Bronchial epithelial cell (primary cell): ENCODE results near the gene STK38L. TPM values are rescaled to one million over a fixed set of nuclear protein-coding genes. Genes with fewer than 3 reads are reported as not detected.

Experiments
- DNase-seq: peaks from one replicate; pipeline ENCODE4 v3.0.0-alpha.2; 2010; ENCODE audit warnings: low read depth
- FAIRE-seq: peaks from 2 replicates; lab custom pipeline; 2011; peaks lifted over from hg19 to GRCh38; lab: Jason Lieb, UNC
- H3K27me3 ChIP-seq: 2 replicates; pipeline ENCODE4 v1.5.1; 2011; ENCODE audit warnings: low read length; ENCODE audit not compliant: control insufficient read depth, insufficient read depth
- H3K36me3 ChIP-seq: 2 replicates; pipeline ENCODE4 v1.5.1; 2011; ENCODE audit warnings: low read length; ENCODE audit not compliant: control insufficient read depth, insufficient read depth
- H3K4me3 ChIP-seq: 2 replicates; pipeline ENCODE4 v1.5.1; 2011; ENCODE audit warnings: mild to moderate bottlenecking, low read depth, low read length, control low read depth
- CTCF ChIP-seq: IDR thresholded peaks from 2 replicates; pipeline ENCODE4 v1.5.1; 2011; ENCODE audit warnings: mild to moderate bottlenecking, moderate library complexity, low read length, control low read depth, inconsistent platforms; ENCODE audit not compliant: insufficient read depth, severe bottlenecking
- total RNA-seq: library from RNA; depleted of rRNA; stranded (reverse); fragments of >200 nt; gene quantifications from 2 replicates; pipeline ENCODE4 v1.2.1, GENCODE V29; 2014

The STK38L gene
- total RNA-seq, 1 donor from 2014 or later, result 25.0 TPM

- no peak for FAIRE-seq
- Histone ChIP-seq H3K27me3 (no peaks in the 10 kb centered on the region), H3K36me3 (no peaks in the 10 kb centered on the region), H3K4me3 (peak overlapping the region; percentile 77)
- TF ChIP-seq CTCF, result no peak
- peak; percentile 100 for DNase-seq
Observed at GRCh38 chr12:27331291-27331926, 87.3 kb downstream of the STK38L start.

- FAIRE-seq (peak; percentile 91), DNase-seq (peak; percentile 58)
- TF ChIP-seq CTCF, result no peak
- no peaks in the 10 kb centered on the region for H3K36me3 ChIP-seq
- H3K27me3 ChIP-seq, result no peaks in the 10 kb centered on the region
- H3K4me3 ChIP-seq, result peak overlapping the region; percentile 77
Observed at GRCh38 chr12:27331927-27332324, 87.8 kb downstream of the STK38L start.

GRCh38 chr12:27332407-27332713 lies 88.3 kb downstream of the STK38L start:
- DNase-seq (no peak), FAIRE-seq (no peak)
- Histone ChIP-seq H3K4me3 (peak overlapping the region; percentile 77), H3K36me3 (no peaks in the 10 kb centered on the region), H3K27me3 (no peaks in the 10 kb centered on the region)
- TF ChIP-seq CTCF, result no peak

- peak within 1 kb of the TSS; percentile 77 for H3K4me3 ChIP-seq
- peak; percentile 21 for DNase-seq
- no peaks in the 10 kb centered on the region for H3K36me3 ChIP-seq
- FAIRE-seq, result no peak
- no peak for TF ChIP-seq CTCF
- no peaks in the 10 kb centered on the region for H3K27me3 ChIP-seq
Observed at GRCh38 chr12:27332714-27333402, 88.8 kb downstream of the STK38L start, which contains the start of gene BMAL2. TSS of gene BMAL2 (plus strand) at chr12:27332836. CDS start at chr12:27333073, 237 bp downstream.

GRCh38 chr12:27333403-27334009 lies 89.4 kb downstream of the STK38L start:
- DNase-seq, result peak; percentile 38
- TF ChIP-seq CTCF, result no peak
- Histone ChIP-seq H3K4me3 (peak overlapping the region; percentile 77), H3K27me3 (no peaks in the 10 kb centered on the region), H3K36me3 (no peaks in the 10 kb centered on the region)
- no peak for FAIRE-seq
